ENCODE results near the gene C1S.

GRCh38 chr12:7079826-7080125 is 19.3 kb downstream of the C1S start:
- TF ChIP-seq CTCF (conservative IDR thresholded peaks at IDR 0.05; ENCODE audit: low read length) (no peak), EZH2phosphoT487 (IDR thresholded peaks at IDR 0.05; ENCODE audit: borderline replicate concordance) (no peak)

Measured in Loucy (cell line).